NCI-H146 treated with DMSO at 0.1 percent for 48 hours (cell line): ENCODE data around the gene RIT1.
"Not testable (repeated sequence)": the region's sequence is repeated elsewhere in the genome, so short reads cannot be mapped to it uniquely, and the experiment has no call there.

ENCODE experiments used
- DNase-seq: peaks from one replicate; lab custom pipeline; 2025; ENCODE audit not compliant: unreplicated experiment; lab: John Stamatoyannopoulos, UW

RIT1 gene

GRCh38 chr1:155934097-155934935, 23.2 kb upstream of the RIT1 start, which contains the start of gene KHDC4:
Gene KHDC4 (minus strand): TSS chr1:155934413. CDS start chr1:155934373, 40 bp downstream.
- DNase-seq, result peak; percentile 98

- DNase-seq, result no peak
Observed at GRCh38 chr1:155933591-155934096, 22.5 kb upstream of the RIT1 start.

- no peak for DNase-seq
Observed at GRCh38 chr1:155932487-155932886, 21.3 kb upstream of the RIT1 start.

GRCh38 chr1:155932081-155932480, 20.9 kb upstream of the RIT1 start:
- DNase-seq, result no peak

GRCh38 chr1:155931332-155932038, 20.3 kb upstream of the RIT1 start:
- no peak for DNase-seq

GRCh38 chr1:155930725-155931124, 19.6 kb upstream of the RIT1 start:
- not testable (repeated sequence) for DNase-seq

GRCh38 chr1:155929057-155929456, 17.9 kb upstream of the RIT1 start:
- DNase-seq, result no peak

- no peak for DNase-seq
Observed at GRCh38 chr1:155925506-155925905, 14.4 kb upstream of the RIT1 start.

GRCh38 chr1:155920717-155921116, 9.6 kb upstream of the RIT1 start:
- DNase-seq, result no peak

- DNase-seq, result no peak
Observed at GRCh38 chr1:155919801-155920200, 8.7 kb upstream of the RIT1 start.

GRCh38 chr1:155918660-155919059, 7.5 kb upstream of the RIT1 start:
- DNase-seq, result no peak

GRCh38 chr1:155913969-155914757, 3.0 kb upstream of the RIT1 start:
- DNase-seq, result no peak

- DNase-seq, result peak; percentile 6
Observed at GRCh38 chr1:155912056-155912536, 947 bp upstream of the RIT1 start.

GRCh38 chr1:155910621-155911121, 478 bp downstream of the RIT1 start:
- DNase-seq, result peak; percentile 42

GRCh38 chr1:155909894-155910293, 1.3 kb downstream of the RIT1 start:
- DNase-seq, result no peak

GRCh38 chr1:155904261-155904660, 6.9 kb downstream of the RIT1 start:
- no peak for DNase-seq

- no peak for DNase-seq
Observed at GRCh38 chr1:155900161-155900560, 11.0 kb downstream of the RIT1 start.

- DNase-seq, result no peak
Observed at GRCh38 chr1:155899683-155900082, 11.5 kb downstream of the RIT1 start.

GRCh38 chr1:155898888-155899287, 12.3 kb downstream of the RIT1 start:
- DNase-seq, result no peak

GRCh38 chr1:155897746-155898145, 13.4 kb downstream of the RIT1 start:
- no peak for DNase-seq

GRCh38 chr1:155896476-155896875, 14.7 kb downstream of the RIT1 start:
- DNase-seq, result not testable (repeated sequence)
